Measurements from ENCODE around the gene SSR1.
"Not testable (repeated sequence)": the region's sequence is repeated elsewhere in the genome, so short reads cannot be mapped to it uniquely, and the experiment has no call there.

Gene SSR1

GRCh38 chr6:7317538-7317937, 4.5 kb upstream of the SSR1 start:
- DNase-seq (ENCODE audit: low read depth) = no peak

GRCh38 chr6:7316658-7317533, 3.9 kb upstream of the SSR1 start:
- no peak for DNase-seq (ENCODE audit: low read depth)

GRCh38 chr6:7315948-7316365, 3.0 kb upstream of the SSR1 start:
- DNase-seq (ENCODE audit: low read depth) = no peak

GRCh38 chr6:7315087-7315947, 2.3 kb upstream of the SSR1 start:
- not testable (repeated sequence) for DNase-seq (ENCODE audit: low read depth)

- no peak for DNase-seq (ENCODE audit: low read depth)
Observed at GRCh38 chr6:7314414-7314813, 1.4 kb upstream of the SSR1 start.

- no peak for DNase-seq (ENCODE audit: low read depth)
Observed at GRCh38 chr6:7313505-7314165, 636 bp upstream of the SSR1 start.

GRCh38 chr6:7311917-7312615, 933 bp downstream of the SSR1 start:
- DNase-seq (ENCODE audit: low read depth) = no peak

GRCh38 chr6:7311176-7311575, 1.8 kb downstream of the SSR1 start:
- no peak for DNase-seq (ENCODE audit: low read depth)

GRCh38 chr6:7309050-7309449, 3.9 kb downstream of the SSR1 start:
- DNase-seq (ENCODE audit: low read depth) = no peak

- no peak for DNase-seq (ENCODE audit: low read depth)
Observed at GRCh38 chr6:7307533-7307932, 5.5 kb downstream of the SSR1 start.

- DNase-seq (ENCODE audit: low read depth) = no peak
Observed at GRCh38 chr6:7304821-7305220, 8.2 kb downstream of the SSR1 start.

- no peak for DNase-seq (ENCODE audit: low read depth)
Observed at GRCh38 chr6:7301702-7302101, 11.3 kb downstream of the SSR1 start.

GRCh38 chr6:7300926-7301325, 12.1 kb downstream of the SSR1 start:
- DNase-seq (ENCODE audit: low read depth) = no peak

GRCh38 chr6:7298113-7298512, 14.9 kb downstream of the SSR1 start:
- DNase-seq (ENCODE audit: low read depth) = no peak

- no peak for DNase-seq (ENCODE audit: low read depth)
Observed at GRCh38 chr6:7296602-7297001, 16.4 kb downstream of the SSR1 start.

- no peak for DNase-seq (ENCODE audit: low read depth)
Observed at GRCh38 chr6:7295916-7296315, 17.1 kb downstream of the SSR1 start.

- no peak for DNase-seq (ENCODE audit: low read depth)
Observed at GRCh38 chr6:7292596-7293255, 20.3 kb downstream of the SSR1 start.

GRCh38 chr6:7290079-7290478, 22.9 kb downstream of the SSR1 start:
- DNase-seq (ENCODE audit: low read depth) = no peak

GRCh38 chr6:7285416-7285815, 27.6 kb downstream of the SSR1 start:
- no peak for DNase-seq (ENCODE audit: low read depth)

- DNase-seq (ENCODE audit: low read depth) = no peak
Observed at GRCh38 chr6:7283676-7284075, 29.3 kb downstream of the SSR1 start.

Data from activated gamma-delta T cell treated with anti-CD3 and anti-CD28 coated beads, Interleukin-2, amount 50 U/mL, for 16 hours (primary cell).